Fibroblast of peridontal ligament (primary cell): ENCODE results near the gene TP53INP2.
A peak's percentile ranks its signal among the peaks of the same experiment; 100 is the strongest.
"Not testable (repeated sequence)": the region's sequence is repeated elsewhere in the genome, so short reads cannot be mapped to it uniquely, and the experiment has no call there.

ENCODE experiments used
- DNase-seq: peaks from one replicate; pipeline ENCODE4 v3.0.0-alpha.2; 2010; ENCODE audit errors: extremely low read depth

Gene TP53INP2

GRCh38 chr20:34704177-34705007, at the start of gene TP53INP2:
Gene TP53INP2, plus strand, starts transcription at chr20:34704344. Its CDS starts 4,396 bp downstream, at chr20:34708740.
- peak; percentile 91 for DNase-seq

GRCh38 chr20:34658654-34659053, 45.5 kb upstream of the TP53INP2 start:
- DNase-seq = not testable (repeated sequence)

- not testable (repeated sequence) for DNase-seq
Measured at GRCh38 chr20:34661811-34662210, 42.3 kb upstream of the TP53INP2 start.

- no peak for DNase-seq
Measured at GRCh38 chr20:34663213-34663943, 40.8 kb upstream of the TP53INP2 start.

- not testable (repeated sequence) for DNase-seq
Measured at GRCh38 chr20:34664751-34665150, 39.4 kb upstream of the TP53INP2 start.

GRCh38 chr20:34669094-34669493, 35.0 kb upstream of the TP53INP2 start:
- no peak for DNase-seq

- DNase-seq = no peak
Measured at GRCh38 chr20:34673412-34673811, 30.7 kb upstream of the TP53INP2 start.

- DNase-seq = no peak
Measured at GRCh38 chr20:34675561-34675960, 28.6 kb upstream of the TP53INP2 start.

- no peak for DNase-seq
Measured at GRCh38 chr20:34675993-34676641, 28.0 kb upstream of the TP53INP2 start.

GRCh38 chr20:34676642-34677373, 27.3 kb upstream of the TP53INP2 start, which contains the start of gene PIGU:
Gene PIGU, minus strand, starts transcription at chr20:34677092. Its CDS starts 7 bp downstream, at chr20:34677085.
- peak; percentile 87 for DNase-seq

GRCh38 chr20:34680586-34681175, 23.5 kb upstream of the TP53INP2 start:
- DNase-seq = peak; percentile 17

GRCh38 chr20:34683667-34684066, 20.5 kb upstream of the TP53INP2 start:
- DNase-seq = no peak

- DNase-seq = no peak
Measured at GRCh38 chr20:34689486-34689885, 14.7 kb upstream of the TP53INP2 start.

GRCh38 chr20:34691838-34692237, 12.3 kb upstream of the TP53INP2 start:
- DNase-seq = no peak

- no peak for DNase-seq
Measured at GRCh38 chr20:34693414-34693813, 10.7 kb upstream of the TP53INP2 start.

- no peak for DNase-seq
Measured at GRCh38 chr20:34701405-34702085, 2.6 kb upstream of the TP53INP2 start.

GRCh38 chr20:34703061-34703423, 1.1 kb upstream of the TP53INP2 start:
- DNase-seq = no peak

GRCh38 chr20:34703424-34704176, 544 bp upstream of the TP53INP2 start:
- DNase-seq = peak; percentile 19

GRCh38 chr20:34705008-34705396, 858 bp downstream of the TP53INP2 start:
- no peak for DNase-seq
